Astrocyte of the spinal cord (primary cell): ENCODE data around the gene SLC9A8.

Experiments
- DNase-seq: peaks from one replicate; pipeline ENCODE4 v3.0.0; 2011; ENCODE audit warnings: low read depth, low spot score
- H3K4me3 ChIP-seq: 2 replicates; pipeline ENCODE4 v1.5.1; 2011; ENCODE audit warnings: low read depth, mild to moderate bottlenecking, low read length, moderate library complexity
- in situ Hi-C: cut with HindIII; loops from 2 replicates; pipeline ENCODE4 v1.10.0; 2017; ENCODE audit warnings: low sequenced_read_pairs
- TF ChIP-seq, protein P1 (sequence below): IDR thresholded peaks from 2 replicates; pipeline ENCODE4 v1.5.1; 2012; ENCODE audit warnings: low read depth, mild to moderate bottlenecking, low read length, inconsistent platforms

SLC9A8 gene

DNA sequence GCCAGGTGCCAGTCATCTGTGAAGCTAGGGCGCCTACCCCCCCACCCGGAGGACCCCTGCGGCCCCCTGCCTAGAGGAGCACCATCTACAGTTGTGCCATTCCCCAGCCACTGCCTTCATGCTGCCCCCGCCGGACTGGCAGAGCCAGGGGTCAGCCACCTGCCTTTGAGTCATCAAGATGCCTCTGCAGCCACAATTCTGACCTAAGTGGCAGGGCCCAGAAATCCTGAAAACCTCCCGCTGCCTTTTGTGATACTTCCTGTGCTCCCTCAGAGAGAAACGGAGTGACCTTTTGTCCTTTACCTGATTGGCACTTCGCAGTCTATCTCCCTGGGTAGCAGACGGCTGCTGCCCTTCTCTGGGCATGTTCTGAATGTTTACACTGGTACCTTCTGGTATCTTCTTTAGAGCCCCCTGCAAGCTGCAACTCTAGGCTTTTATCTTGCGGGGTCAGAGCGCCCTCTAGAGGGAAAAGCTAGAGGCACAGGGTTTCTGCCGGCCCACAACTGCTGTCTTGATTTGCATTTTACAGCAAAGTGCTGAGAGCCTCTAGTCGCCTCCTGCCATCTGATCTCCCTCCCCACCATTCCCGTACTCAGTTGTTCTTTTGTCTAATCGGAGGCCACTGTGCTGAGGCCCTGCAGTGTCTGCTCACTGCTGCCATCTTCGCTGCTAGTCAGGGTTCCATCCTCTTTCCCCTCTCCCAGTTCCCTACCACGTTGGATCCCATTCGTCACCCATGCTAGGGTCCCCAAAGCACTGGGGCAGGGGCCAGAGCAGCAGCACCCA lies 75.8 kb downstream of the SLC9A8 start:
- no peak overlapping the region for H3K4me3 ChIP-seq
- in situ Hi-C loops = no loop called here
- TF ChIP-seq, protein P1, sequence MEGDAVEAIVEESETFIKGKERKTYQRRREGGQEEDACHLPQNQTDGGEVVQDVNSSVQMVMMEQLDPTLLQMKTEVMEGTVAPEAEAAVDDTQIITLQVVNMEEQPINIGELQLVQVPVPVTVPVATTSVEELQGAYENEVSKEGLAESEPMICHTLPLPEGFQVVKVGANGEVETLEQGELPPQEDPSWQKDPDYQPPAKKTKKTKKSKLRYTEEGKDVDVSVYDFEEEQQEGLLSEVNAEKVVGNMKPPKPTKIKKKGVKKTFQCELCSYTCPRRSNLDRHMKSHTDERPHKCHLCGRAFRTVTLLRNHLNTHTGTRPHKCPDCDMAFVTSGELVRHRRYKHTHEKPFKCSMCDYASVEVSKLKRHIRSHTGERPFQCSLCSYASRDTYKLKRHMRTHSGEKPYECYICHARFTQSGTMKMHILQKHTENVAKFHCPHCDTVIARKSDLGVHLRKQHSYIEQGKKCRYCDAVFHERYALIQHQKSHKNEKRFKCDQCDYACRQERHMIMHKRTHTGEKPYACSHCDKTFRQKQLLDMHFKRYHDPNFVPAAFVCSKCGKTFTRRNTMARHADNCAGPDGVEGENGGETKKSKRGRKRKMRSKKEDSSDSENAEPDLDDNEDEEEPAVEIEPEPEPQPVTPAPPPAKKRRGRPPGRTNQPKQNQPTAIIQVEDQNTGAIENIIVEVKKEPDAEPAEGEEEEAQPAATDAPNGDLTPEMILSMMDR = peak; percentile 92
- peak; percentile 67 for DNase-seq

DNA sequence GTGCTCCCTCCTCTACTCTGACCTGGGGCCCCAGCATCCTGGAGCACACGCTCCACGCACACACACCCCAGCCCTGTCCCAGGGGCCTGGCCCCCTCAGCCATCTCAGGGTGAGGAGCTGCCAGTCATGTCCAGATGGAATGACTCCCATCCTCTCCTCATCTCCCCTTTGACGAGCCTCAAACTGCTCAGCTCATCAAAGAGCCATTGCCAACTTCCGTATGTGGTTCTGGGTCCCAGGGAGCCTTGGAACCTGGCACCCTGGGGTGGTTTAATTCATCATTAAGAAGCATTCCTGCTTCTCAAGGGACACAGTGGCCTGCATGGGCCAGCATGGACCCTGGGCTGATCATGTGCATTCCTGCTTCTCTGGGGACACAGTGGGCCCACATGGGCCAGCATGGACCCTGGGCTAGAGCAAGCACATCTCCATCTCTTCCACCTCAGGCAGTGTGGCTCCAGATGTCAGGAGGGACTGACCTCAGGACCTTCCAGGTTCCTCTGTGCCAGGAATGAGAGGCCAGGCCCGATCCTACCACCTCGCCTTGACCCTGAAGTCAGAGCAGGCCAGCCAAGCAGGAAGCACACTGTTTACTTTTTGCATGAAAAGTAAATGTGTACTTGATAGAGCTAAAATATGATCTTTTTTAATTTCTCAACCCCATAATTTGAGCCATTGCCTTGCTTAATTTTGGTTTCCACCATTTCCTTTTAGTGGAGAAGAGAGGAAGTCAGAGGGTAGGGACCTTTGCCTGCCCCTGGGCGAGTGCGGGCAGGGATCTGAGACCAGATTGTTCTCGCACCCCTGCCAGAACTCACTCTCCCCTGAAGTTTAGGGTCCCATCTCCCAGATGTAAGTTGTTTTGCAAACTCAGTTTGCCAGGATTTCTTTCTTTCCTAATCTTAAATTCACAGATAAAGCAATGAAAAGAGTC lies 76.6 kb downstream of the SLC9A8 start:
- in situ Hi-C loops = no loop called here
- no peak overlapping the region for H3K4me3 ChIP-seq
- TF ChIP-seq, protein P1 = no peak
- no peak for DNase-seq

DNA sequence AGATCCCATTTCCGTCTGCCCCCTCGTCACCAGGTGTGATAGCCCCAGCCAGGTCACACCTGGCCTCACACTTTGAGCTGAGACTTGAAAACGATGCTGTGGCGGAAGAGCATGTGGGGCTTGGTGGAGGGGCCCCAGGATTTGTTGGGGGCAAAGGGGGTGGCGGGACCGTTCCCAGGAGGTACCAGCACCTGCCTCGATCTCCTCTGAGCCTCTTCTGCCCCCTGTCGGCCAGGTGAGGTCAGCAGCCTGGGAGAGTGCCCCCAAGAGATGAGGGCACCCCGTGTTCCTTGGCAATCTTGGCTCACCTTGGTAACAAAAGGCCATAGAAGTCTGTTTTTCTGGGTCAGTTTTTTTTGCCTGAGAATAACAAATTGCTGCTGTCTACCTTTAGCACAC lies 77.3 kb downstream of the SLC9A8 start:
- in situ Hi-C loops = no loop called here
- no peak overlapping the region for H3K4me3 ChIP-seq
- TF ChIP-seq, protein P1 = no peak
- DNase-seq = no peak

DNA sequence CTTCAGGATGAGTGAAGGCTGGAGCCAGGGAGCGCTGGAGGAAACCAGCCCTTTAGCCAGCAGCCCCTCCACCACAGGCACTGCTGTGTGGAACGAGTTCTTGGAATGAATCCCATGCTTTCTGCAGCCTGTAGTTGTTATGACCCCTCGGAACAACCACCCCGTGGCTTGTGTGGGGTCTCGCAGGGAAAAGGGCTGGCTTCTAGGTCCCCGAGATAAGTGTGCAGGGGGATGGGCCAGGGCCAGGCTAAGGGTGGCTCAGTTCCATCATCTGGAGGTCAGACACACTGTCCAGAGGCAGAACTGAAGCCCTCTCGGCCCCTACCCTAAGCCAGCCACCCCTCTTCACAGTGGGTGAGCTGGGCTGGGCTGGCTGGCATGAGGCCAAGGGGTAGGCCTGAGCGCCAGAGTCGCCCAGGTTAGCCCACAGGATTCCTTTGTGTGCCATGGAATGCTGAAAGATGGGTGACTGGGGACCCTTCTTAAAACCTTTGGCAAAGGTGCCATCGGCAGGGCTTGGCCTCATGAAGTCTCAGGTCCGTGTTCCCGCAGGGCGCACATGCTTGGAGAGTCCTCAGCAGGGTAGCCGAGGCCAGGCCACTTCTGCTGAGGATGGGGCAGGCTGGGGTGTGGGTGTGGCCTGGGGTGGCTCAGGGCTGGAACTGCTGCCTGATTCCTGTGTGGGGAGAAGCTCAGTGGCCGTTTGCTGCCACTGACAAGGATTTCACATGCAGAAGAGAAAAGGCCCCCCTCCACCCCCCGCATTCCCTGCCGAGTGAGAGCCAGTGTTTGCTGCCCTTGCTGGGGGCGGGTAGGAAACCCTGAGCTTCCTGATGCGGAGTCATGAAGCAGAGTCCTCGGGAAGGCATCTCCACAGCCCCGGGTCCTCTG lies 78.1 kb downstream of the SLC9A8 start:
- TF ChIP-seq, protein P1 = no peak

DNA sequence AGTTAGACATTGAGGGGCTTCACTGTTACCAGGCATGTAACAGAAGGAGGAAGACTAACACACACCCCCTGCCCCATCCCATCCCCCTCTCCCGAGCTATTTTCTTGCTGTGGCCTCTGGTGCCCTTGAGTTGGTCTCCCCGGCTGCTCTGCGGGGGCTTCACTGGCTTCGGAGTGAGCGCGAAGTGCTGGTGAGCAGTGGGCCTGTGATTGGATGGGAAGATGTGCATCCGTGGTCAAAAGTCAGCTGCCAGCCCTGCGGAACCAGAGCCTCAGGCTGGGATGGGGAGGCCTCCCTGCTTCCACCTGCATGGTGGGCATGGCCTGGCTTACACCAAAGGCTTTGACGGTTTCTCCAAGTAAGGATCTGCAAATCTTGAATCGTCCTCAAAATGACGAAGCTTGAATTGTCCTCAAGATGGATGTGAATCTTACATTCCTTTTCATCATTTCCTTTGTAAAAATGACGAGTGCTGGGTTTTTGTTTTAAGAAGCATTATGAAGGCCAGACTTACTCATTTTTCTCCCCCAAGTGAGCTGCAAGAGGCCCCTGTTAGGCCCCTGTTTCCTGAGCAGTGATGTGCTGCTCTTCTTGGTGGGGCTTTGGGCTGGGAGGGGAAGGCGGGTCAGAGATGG lies 79.0 kb downstream of the SLC9A8 start:
- TF ChIP-seq, protein P1 = no peak
- in situ Hi-C loops = no loop called here
- no peak overlapping the region for H3K4me3 ChIP-seq
- no peak for DNase-seq

More for the DNA sequence above, 78.1 kb downstream of the SLC9A8 start:
- in situ Hi-C loops = no loop called here
- DNase-seq = peak; percentile 27
- H3K4me3 ChIP-seq = no peak overlapping the region
